ENCODE results near the gene RDX.

The RDX gene

GRCh38 chr11:110323786-110324185 is 27.4 kb upstream of the RDX start:
- Histone ChIP-seq H3K9me3 (no peaks in the 10 kb centered on the region), H3K4me3 (ENCODE audit: low read depth, low read length) (no peak overlapping the region), H3K27me3 (no peaks in the 10 kb centered on the region), H3K4me1 (no peaks in the 10 kb centered on the region), H3K36me3 (no peaks in the 10 kb centered on the region)
- TF ChIP-seq, protein P1, sequence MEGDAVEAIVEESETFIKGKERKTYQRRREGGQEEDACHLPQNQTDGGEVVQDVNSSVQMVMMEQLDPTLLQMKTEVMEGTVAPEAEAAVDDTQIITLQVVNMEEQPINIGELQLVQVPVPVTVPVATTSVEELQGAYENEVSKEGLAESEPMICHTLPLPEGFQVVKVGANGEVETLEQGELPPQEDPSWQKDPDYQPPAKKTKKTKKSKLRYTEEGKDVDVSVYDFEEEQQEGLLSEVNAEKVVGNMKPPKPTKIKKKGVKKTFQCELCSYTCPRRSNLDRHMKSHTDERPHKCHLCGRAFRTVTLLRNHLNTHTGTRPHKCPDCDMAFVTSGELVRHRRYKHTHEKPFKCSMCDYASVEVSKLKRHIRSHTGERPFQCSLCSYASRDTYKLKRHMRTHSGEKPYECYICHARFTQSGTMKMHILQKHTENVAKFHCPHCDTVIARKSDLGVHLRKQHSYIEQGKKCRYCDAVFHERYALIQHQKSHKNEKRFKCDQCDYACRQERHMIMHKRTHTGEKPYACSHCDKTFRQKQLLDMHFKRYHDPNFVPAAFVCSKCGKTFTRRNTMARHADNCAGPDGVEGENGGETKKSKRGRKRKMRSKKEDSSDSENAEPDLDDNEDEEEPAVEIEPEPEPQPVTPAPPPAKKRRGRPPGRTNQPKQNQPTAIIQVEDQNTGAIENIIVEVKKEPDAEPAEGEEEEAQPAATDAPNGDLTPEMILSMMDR (IDR thresholded peaks at IDR 0.05; ENCODE audit: low read depth, low read length): no peak
- no peak for DNase-seq

DNA sequence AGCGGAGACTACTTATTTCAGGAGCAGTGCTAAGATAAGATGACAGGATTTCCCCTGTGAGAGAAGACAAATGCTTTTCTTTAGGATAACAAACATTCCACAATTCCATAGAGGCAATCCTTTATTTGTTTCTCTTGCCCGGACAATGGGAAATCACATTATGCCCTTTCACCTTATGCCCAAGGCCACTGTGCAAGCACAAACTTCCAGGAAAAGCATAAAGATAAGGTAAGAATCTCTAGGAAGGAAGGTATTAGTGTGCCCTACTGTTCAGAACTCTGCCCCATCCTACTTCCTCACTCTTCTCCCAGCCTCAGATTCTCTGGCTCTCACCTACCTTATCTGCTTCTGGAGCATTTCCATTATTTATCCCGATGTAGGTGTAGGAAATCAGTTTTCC is 23.1 kb upstream of the RDX start:
- H3K9me3 ChIP-seq: no peaks in the 10 kb centered on the region
- no peak overlapping the region for H3K4me3 ChIP-seq (ENCODE audit: low read depth, low read length)
- no peaks in the 10 kb centered on the region for H3K36me3 ChIP-seq
- DNase-seq: no peak
- H3K27me3 ChIP-seq: no peaks in the 10 kb centered on the region
- peaks cover 9% of the 10 kb centered on the region for H3K4me1 ChIP-seq
- TF ChIP-seq, protein P1 (IDR thresholded peaks at IDR 0.05; ENCODE audit: low read depth, low read length): no peak

DNA sequence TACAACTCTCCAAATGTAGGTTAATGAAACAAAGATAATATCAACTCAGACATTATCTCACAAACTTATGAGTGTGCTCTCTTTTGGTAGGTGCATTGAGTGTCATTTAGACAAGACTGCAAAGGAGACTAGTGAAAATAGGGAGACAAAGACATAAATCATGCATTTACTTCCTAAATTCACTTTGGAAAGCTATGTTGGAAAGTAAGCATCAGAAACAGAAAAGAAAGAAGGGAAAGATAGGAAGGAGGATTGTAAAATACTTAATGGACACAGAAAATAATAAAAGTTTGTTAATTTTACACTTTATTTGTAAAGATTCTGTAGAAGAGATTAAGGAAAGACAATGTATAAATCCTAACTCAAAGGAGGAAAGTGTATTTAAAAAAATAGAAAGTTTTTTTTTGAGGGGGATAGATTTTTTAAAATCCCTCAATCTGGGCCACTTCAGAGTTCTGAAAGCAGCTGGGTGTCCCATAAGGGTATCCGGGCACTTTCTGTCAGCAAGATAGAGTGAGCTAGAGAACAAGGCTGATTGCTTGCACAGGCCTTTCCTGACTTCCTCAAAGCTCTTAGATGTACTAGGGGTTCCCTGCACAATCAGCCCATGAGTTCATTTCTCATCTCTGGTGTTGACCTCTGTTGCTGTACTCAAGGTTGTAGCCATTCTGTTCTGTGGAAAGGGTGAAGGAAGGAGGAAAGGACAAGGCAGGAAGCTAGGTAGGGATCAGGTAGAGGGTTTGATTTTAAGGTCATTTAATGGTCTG is 22.4 kb upstream of the RDX start:
- H3K36me3 ChIP-seq: no peaks in the 10 kb centered on the region
- H3K9me3 ChIP-seq: no peaks in the 10 kb centered on the region
- H3K27me3 ChIP-seq: no peaks in the 10 kb centered on the region
- no peak overlapping the region for H3K4me3 ChIP-seq (ENCODE audit: low read depth, low read length)
- H3K4me1 ChIP-seq: peaks cover 9% of the 10 kb centered on the region
- DNase-seq: no peak
- TF ChIP-seq, protein P1 (IDR thresholded peaks at IDR 0.05; ENCODE audit: low read depth, low read length): no peak

GRCh38 chr11:110317516-110317932 is 21.1 kb upstream of the RDX start:
- peaks cover 9% of the 10 kb centered on the region for H3K4me1 ChIP-seq
- H3K36me3 ChIP-seq: no peaks in the 10 kb centered on the region
- TF ChIP-seq, protein P1 (IDR thresholded peaks at IDR 0.05; ENCODE audit: low read depth, low read length): no peak
- H3K4me3 ChIP-seq (ENCODE audit: low read depth, low read length): no peak overlapping the region; the same call in 1 of the 2 replicates
- DNase-seq: peak; percentile 56
- no peaks in the 10 kb centered on the region for H3K9me3 ChIP-seq
- H3K27me3 ChIP-seq: no peaks in the 10 kb centered on the region

GRCh38 chr11:110314366-110315095 is 18.1 kb upstream of the RDX start:
- DNase-seq: no peak
- TF ChIP-seq, protein P1 (IDR thresholded peaks at IDR 0.05; ENCODE audit: low read depth, low read length): no peak
- Histone ChIP-seq H3K9me3 (no peaks in the 10 kb centered on the region), H3K36me3 (no peaks in the 10 kb centered on the region), H3K4me3 (ENCODE audit: low read depth, low read length) (no peak overlapping the region), H3K27me3 (no peaks in the 10 kb centered on the region), H3K4me1 (peaks cover 9% of the 10 kb centered on the region)

DNA sequence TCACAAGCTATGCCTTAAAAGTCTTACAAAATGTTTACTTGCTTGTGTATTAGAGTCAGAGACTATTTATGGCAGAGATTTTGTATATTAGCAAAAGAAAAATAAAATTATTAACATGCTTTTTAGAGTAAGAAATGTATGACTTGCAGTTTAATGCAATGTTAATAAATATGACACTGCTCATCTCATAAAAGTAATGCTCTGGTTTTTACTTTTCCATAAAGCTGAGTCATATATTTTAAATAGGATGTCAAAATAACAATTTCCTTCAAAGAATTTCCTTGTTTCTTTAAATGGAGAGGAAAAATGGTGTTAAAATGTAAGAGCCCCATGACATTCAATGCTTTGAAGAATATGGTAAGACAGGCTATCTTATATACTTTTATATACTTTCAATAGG is 16.3 kb upstream of the RDX start:
- DNase-seq: no peak
- Histone ChIP-seq H3K27me3 (peaks cover 15% of the 10 kb centered on the region), H3K4me1 (peaks cover 5% of the 10 kb centered on the region), H3K9me3 (no peaks in the 10 kb centered on the region), H3K36me3 (no peaks in the 10 kb centered on the region), H3K4me3 (ENCODE audit: low read depth, low read length) (no peak overlapping the region)
- TF ChIP-seq, protein P1 (IDR thresholded peaks at IDR 0.05; ENCODE audit: low read depth, low read length): no peak

Measured in BE2C (cell line).